ENCODE data around the gene C15orf61. TPM values are rescaled to one million over a fixed set of nuclear protein-coding genes. Genes with fewer than 3 reads are reported as not detected.

Gene C15orf61
- 6.5 and 6.8 TPM in 2 replicates for total RNA-seq (2021)
- percentile 78 among the genes with signal in this experiment for Bru-seq, nascent RNA
- BruChase-seq, experiment 1, labeled RNA remaining after a 2-hour chase, result percentile 56 among the genes with signal in this experiment
- BruChase-seq, experiment 2, labeled RNA remaining after a 6-hour chase, result percentile 52 among the genes with signal in this experiment
- long read RNA-seq, full-length matches to known transcripts, result 32 of 33 reads
- long read RNA-seq, partial matches to known transcripts, result 0 of 33 reads
- long read RNA-seq, other reads (novel, unspliced or antisense), result 1 of 33 reads

GRCh38 chr15:67521029-67521782, at the start of gene C15orf61:
Gene C15orf61, plus strand, starts transcription at chr15:67521131. Its CDS starts 118 bp downstream, at chr15:67521249.
- H2AFZ ChIP-seq, result peak within 1 kb of the TSS; percentile 84
- peak within 1 kb of the TSS; percentile 85 for H3K27ac ChIP-seq
- peaks cover 11% of the 10 kb centered on the region for H4K20me1 ChIP-seq (ENCODE audit: insufficient read depth)
- H3K36me3 ChIP-seq (ENCODE audit: low read depth), result no peaks in the 10 kb centered on the region
- intact Hi-C loops (cut with micrococcal nuclease; ENCODE audit: unreplicated experiment), result loop anchor here (5.0 kb wide), 1 partner anchor 316 kb away; no protein-coding TSS in a partner anchor
- H3K4me3 ChIP-seq, result peak within 1 kb of the TSS; percentile 83
- H3K79me2 ChIP-seq (ENCODE audit: low read depth), result peaks cover 46% of the 10 kb centered on the region
- H3K4me1 ChIP-seq (replicated peaks; ENCODE audit: insufficient read depth), result peaks cover 17% of the 10 kb centered on the region
- H3F3A ChIP-seq (ENCODE audit: insufficient read depth, low read depth), result peaks cover 25% of the 10 kb centered on the region
- DNase-seq, result peak; percentile 69 to 95
- no TSS peak for BruUV-seq (replicated peaks)
- POLR2A ChIA-PET (ENCODE audit: unreplicated experiment), result interaction anchor here (0.5 to 0.8 kb wide), 10 partner anchors 13 to 1652 kb away, joined by 3 to 15 read pairs (median 4); partner anchors contain the start of gene MAP2K5
- H3K9me2 ChIP-seq (ENCODE audit: insufficient read depth), result no peaks in the 10 kb centered on the region
- no peaks in the 10 kb centered on the region for H3K9me3 ChIP-seq (ENCODE audit: insufficient read depth, low read depth)
- peak within 1 kb of the TSS; percentile 92 for H3K4me2 ChIP-seq
- CTCF ChIA-PET, result no interaction called here
- no peaks in the 10 kb centered on the region for H3K27me3 ChIP-seq (ENCODE audit: insufficient read depth, low read depth)
- TF ChIP-seq CTCF (conservative IDR thresholded peaks at IDR 0.05) (no peak), EZH2 (IDR thresholded peaks at IDR 0.05; ENCODE audit: low read depth) (no peak)

- DNase-seq, result no peak
- no peak overlapping the region for H3K27ac ChIP-seq
- no peaks in the 10 kb centered on the region for H3K4me1 ChIP-seq (replicated peaks; ENCODE audit: insufficient read depth)
- ChIA-PET CTCF (no interaction called here), POLR2A (ENCODE audit: unreplicated experiment) (no interaction called here)
- no peaks in the 10 kb centered on the region for H3K9me2 ChIP-seq (ENCODE audit: insufficient read depth)
- intact Hi-C loops (cut with micrococcal nuclease; ENCODE audit: unreplicated experiment), result no loop called here
- H3K79me2 ChIP-seq (ENCODE audit: low read depth), result no peaks in the 10 kb centered on the region
- no peak overlapping the region for H3K4me3 ChIP-seq
- H3K27me3 ChIP-seq (ENCODE audit: insufficient read depth, low read depth), result no peaks in the 10 kb centered on the region
- H4K20me1 ChIP-seq (ENCODE audit: insufficient read depth), result no peaks in the 10 kb centered on the region
- no peak overlapping the region for H3K4me2 ChIP-seq
- no peaks in the 10 kb centered on the region for H3K36me3 ChIP-seq (ENCODE audit: low read depth)
- H2AFZ ChIP-seq, result no peak overlapping the region
- H3F3A ChIP-seq (ENCODE audit: insufficient read depth, low read depth), result no peaks in the 10 kb centered on the region
- TF ChIP-seq CTCF (conservative IDR thresholded peaks at IDR 0.05) (no peak), EZH2 (IDR thresholded peaks at IDR 0.05; ENCODE audit: low read depth) (no peak)
- no peaks in the 10 kb centered on the region for H3K9me3 ChIP-seq (ENCODE audit: insufficient read depth, low read depth)
- no TSS peak for BruUV-seq (replicated peaks)
Observed at GRCh38 chr15:67472957-67473356, 48.0 kb upstream of the C15orf61 start.

GRCh38 chr15:67474405-67475110, 46.4 kb upstream of the C15orf61 start:
- H3K4me1 ChIP-seq (replicated peaks; ENCODE audit: insufficient read depth), result no peaks in the 10 kb centered on the region
- H3K9me3 ChIP-seq (ENCODE audit: insufficient read depth, low read depth), result no peaks in the 10 kb centered on the region
- BruUV-seq (replicated peaks), result no TSS peak
- H3K4me3 ChIP-seq, result no peak overlapping the region
- ChIA-PET CTCF (no interaction called here), POLR2A (ENCODE audit: unreplicated experiment) (interaction anchor here (0.5 kb wide), 1 partner anchor 126 kb away, joined by 6 read pairs; no protein-coding TSS in a partner anchor)
- H3K4me2 ChIP-seq, result no peak overlapping the region
- H4K20me1 ChIP-seq (ENCODE audit: insufficient read depth), result no peaks in the 10 kb centered on the region
- H3K36me3 ChIP-seq (ENCODE audit: low read depth), result no peaks in the 10 kb centered on the region
- H3K27ac ChIP-seq, result no peak overlapping the region
- intact Hi-C loops (cut with micrococcal nuclease; ENCODE audit: unreplicated experiment), result no loop called here
- DNase-seq, result no peak
- H3F3A ChIP-seq (ENCODE audit: insufficient read depth, low read depth), result no peaks in the 10 kb centered on the region
- H3K79me2 ChIP-seq (ENCODE audit: low read depth), result no peaks in the 10 kb centered on the region
- no peak for TF ChIP-seq CTCF (conservative IDR thresholded peaks at IDR 0.05)
- TF ChIP-seq EZH2 (IDR thresholded peaks at IDR 0.05; ENCODE audit: low read depth), result no peak
- H2AFZ ChIP-seq, result no peak overlapping the region
- no peaks in the 10 kb centered on the region for H3K27me3 ChIP-seq (ENCODE audit: insufficient read depth, low read depth)
- no peaks in the 10 kb centered on the region for H3K9me2 ChIP-seq (ENCODE audit: insufficient read depth)
